Mesendoderm (in vitro differentiated cells): ENCODE results near the gene SLC22A3.
A peak's percentile ranks its signal among the peaks of the same experiment; 100 is the strongest.

Experiments
- DNase-seq: peaks from one replicate; pipeline ENCODE4 v3.0.0; 2013
- H2AK5ac ChIP-seq: 2 replicates; pipeline ENCODE4 v1.6.1; 2013; ENCODE audit warnings: low read length, inconsistent platforms
- H2BK120ac ChIP-seq: 2 replicates; pipeline ENCODE4 v1.6.1; 2013; ENCODE audit warnings: low read depth, mild to moderate bottlenecking, low read length, moderate library complexity, mixed read lengths
- H2BK15ac ChIP-seq: replicated peaks from 2 replicates; pipeline ENCODE4 v1.6.1; 2013; ENCODE audit warnings: low read depth, mild to moderate bottlenecking, moderate library complexity
- H2BK5ac ChIP-seq: 2 replicates; pipeline ENCODE4 v1.6.1; 2013; ENCODE audit warnings: low read length, inconsistent platforms
- H3K18ac ChIP-seq: 2 replicates; pipeline ENCODE4 v1.6.1; 2013; ENCODE audit warnings: mild to moderate bottlenecking, low read length, mixed read lengths
- H3K23ac ChIP-seq: one replicate; pipeline ENCODE4 v1.6.1; 2013; ENCODE audit warnings: low read length
- H3K27ac ChIP-seq: 2 replicates; pipeline ENCODE4 v1.5.1; 2013; ENCODE audit warnings: low read depth, mild to moderate bottlenecking, inconsistent platforms, low read length, moderate library complexity
- H3K27me3 ChIP-seq: 2 replicates; pipeline ENCODE4 v1.6.1; 2013; ENCODE audit warnings: low read length, control low read depth, mild to moderate bottlenecking, inconsistent platforms; ENCODE audit not compliant: insufficient read depth, poor library complexity
- H3K36me3 ChIP-seq: 2 replicates; pipeline ENCODE4 v1.6.1; 2013; ENCODE audit warnings: low read length, inconsistent platforms; ENCODE audit not compliant: control insufficient read depth, insufficient read depth
- H3K4ac ChIP-seq: one replicate; pipeline ENCODE4 v1.6.1; 2013; ENCODE audit warnings: low read depth, mild to moderate bottlenecking, low read length, moderate library complexity
- H3K4me1 ChIP-seq: 2 replicates; pipeline ENCODE4 v1.6.1; 2013; ENCODE audit warnings: low read depth, low read length, inconsistent platforms; ENCODE audit not compliant: control insufficient read depth
- H3K4me2 ChIP-seq: 2 replicates; pipeline ENCODE4 v1.6.1; 2013; ENCODE audit warnings: low read length
- H3K4me3 ChIP-seq: 2 replicates; pipeline ENCODE4 v1.5.1; 2013; ENCODE audit warnings: mild to moderate bottlenecking, low read length
- H3K56ac ChIP-seq: one replicate; pipeline ENCODE4 v1.6.1; 2013; ENCODE audit warnings: low read length
- H3K79me1 ChIP-seq: 2 replicates; pipeline ENCODE4 v1.6.1; 2013; ENCODE audit warnings: low read length, inconsistent platforms
- H3K79me2 ChIP-seq: 2 replicates; pipeline ENCODE4 v1.6.1; 2013; ENCODE audit warnings: mild to moderate bottlenecking, low read length; ENCODE audit not compliant: control insufficient read depth, insufficient read depth
- H3K9ac ChIP-seq: 2 replicates; pipeline ENCODE4 v1.6.1; 2013; ENCODE audit warnings: low read length, inconsistent platforms
- H4K5ac ChIP-seq: one replicate; pipeline ENCODE4 v1.6.1; 2013; ENCODE audit warnings: low read length
- H4K8ac ChIP-seq: one replicate; pipeline ENCODE4 v1.6.1; 2013; ENCODE audit warnings: low read depth, mild to moderate bottlenecking, control low read depth, low read length, moderate library complexity
- WGBS: extraction: QIAGEN DNeasy Blood & Tissue Kit; methylation state at CpG from one replicate; pipeline ENCODE4 v1.1.7; 2013; ENCODE audit warnings: low lambda C conversion rate, missing lambda C conversion rate; ENCODE audit not compliant: insufficient coverage; ENCODE audit errors: extremely low coverage; 5-methylcytosine and 5-hydroxymethylcytosine counted together

Gene SLC22A3

DNA sequence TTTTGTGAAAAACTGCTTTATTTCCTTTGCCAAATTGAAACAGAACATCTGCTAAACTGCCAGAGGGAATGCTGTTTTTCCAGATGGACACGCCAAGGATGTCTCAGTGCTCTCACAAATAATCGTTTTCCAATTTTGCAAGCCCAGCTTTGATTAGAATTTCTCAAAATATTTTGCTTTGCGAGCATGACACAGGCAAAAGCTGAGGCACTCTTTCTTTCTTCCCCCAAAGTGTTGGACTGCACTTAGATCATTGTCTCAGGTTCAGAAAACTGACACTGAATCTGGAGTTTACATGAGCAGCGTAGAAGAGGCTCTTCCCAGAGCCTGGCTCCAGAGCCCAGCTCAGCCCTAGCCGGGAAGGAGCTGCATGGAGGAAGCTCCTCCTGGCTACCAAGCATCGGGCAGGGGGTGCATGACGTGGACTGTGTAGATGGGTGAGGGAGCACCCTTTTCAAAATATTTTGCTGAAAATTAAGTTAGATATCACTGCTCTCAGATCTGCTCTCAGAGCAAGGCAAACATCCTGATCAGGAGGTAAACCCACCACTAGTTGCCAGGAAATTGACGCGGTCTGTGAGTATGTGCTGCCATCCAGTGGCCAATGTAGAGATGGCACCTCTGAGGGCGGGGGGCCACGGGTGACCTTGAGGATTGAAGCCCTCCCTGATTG is 107.5 kb downstream of the SLC22A3 start:
- Histone ChIP-seq H3K9ac (peak overlapping the region; percentile 29), H3K27ac (no peak overlapping the region), H3K23ac (no peak overlapping the region), H4K5ac (no peak overlapping the region), H2AK5ac (no peak overlapping the region), H2BK15ac (no peak overlapping the region), H3K79me1 (no peaks in the 10 kb centered on the region), H3K36me3 (no peaks in the 10 kb centered on the region), H3K4me2 (no peak overlapping the region), H3K56ac (peak overlapping the region; percentile 57), H2BK120ac (no peak overlapping the region), H3K4ac (no peak overlapping the region), H3K18ac (no peak overlapping the region), H3K27me3 (no peaks in the 10 kb centered on the region), H3K4me1 (no peaks in the 10 kb centered on the region), H4K8ac (no peak overlapping the region), H3K79me2 (no peaks in the 10 kb centered on the region), H2BK5ac (no peak overlapping the region), H3K4me3 (no peak overlapping the region)
- no CpG with 5 or more reads among the region's 11 CpGs for WGBS
- peak; percentile 74 for DNase-seq

- Histone ChIP-seq H3K4me2 (no peak overlapping the region), H3K18ac (no peak overlapping the region), H2BK5ac (no peak overlapping the region), H3K56ac (no peak overlapping the region), H3K4ac (no peak overlapping the region), H4K8ac (no peak overlapping the region), H2BK15ac (no peak overlapping the region), H3K27me3 (no peaks in the 10 kb centered on the region), H3K36me3 (no peaks in the 10 kb centered on the region), H3K79me1 (no peaks in the 10 kb centered on the region), H3K27ac (no peak overlapping the region), H3K79me2 (no peaks in the 10 kb centered on the region), H4K5ac (no peak overlapping the region), H3K23ac (no peak overlapping the region), H3K4me1 (no peaks in the 10 kb centered on the region), H3K4me3 (no peak overlapping the region), H2AK5ac (no peak overlapping the region), H3K9ac (no peak overlapping the region), H2BK120ac (no peak overlapping the region)
- WGBS, result no CpG with 5 or more reads among the region's 3 CpGs
- DNase-seq, result no peak
Observed at GRCh38 chr6:160456214-160456546, 108.0 kb downstream of the SLC22A3 start.

- WGBS, result no CpG with 5 or more reads among the region's 4 CpGs
Observed at GRCh38 chr6:160457823-160458222, 109.6 kb downstream of the SLC22A3 start.

DNA sequence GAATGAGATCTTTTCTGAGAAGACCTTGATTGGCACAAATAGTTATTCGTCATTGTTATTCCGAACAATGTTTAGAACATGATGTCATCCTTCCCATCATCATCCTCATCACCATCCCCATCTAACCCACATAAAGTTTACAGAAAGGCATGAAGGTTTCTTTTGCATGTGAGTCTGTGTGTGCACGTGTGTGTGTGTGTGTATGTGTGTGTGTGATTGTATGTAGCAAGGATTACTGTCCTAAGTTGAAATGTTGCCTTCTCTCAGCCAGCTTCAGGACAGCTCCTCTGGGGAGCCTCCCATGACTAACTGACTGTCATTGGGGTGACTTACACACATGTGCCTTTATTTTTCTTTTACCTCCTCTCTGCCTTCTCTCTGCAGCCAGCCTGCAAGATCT is 113.5 kb downstream of the SLC22A3 start:
- H3K4me1 ChIP-seq, result no peaks in the 10 kb centered on the region
- no peak overlapping the region for H2BK5ac ChIP-seq
- no peaks in the 10 kb centered on the region for H3K79me2 ChIP-seq
- H3K27me3 ChIP-seq, result no peaks in the 10 kb centered on the region
- H3K18ac ChIP-seq, result no peak overlapping the region
- no peak overlapping the region for H2AK5ac ChIP-seq
- no peak overlapping the region for H2BK120ac ChIP-seq
- DNase-seq, result no peak
- H3K23ac ChIP-seq, result no peak overlapping the region
- no peak overlapping the region for H3K4me2 ChIP-seq
- no peak overlapping the region for H3K27ac ChIP-seq
- H4K5ac ChIP-seq, result no peak overlapping the region
- no peaks in the 10 kb centered on the region for H3K36me3 ChIP-seq
- whole genome bisulfite sequencing, result no CpG with 5 or more reads among the region's 3 CpGs
- no peaks in the 10 kb centered on the region for H3K79me1 ChIP-seq
- no peak overlapping the region for H4K8ac ChIP-seq
- H2BK15ac ChIP-seq, result no peak overlapping the region
- H3K4ac ChIP-seq, result no peak overlapping the region
- H3K4me3 ChIP-seq, result no peak overlapping the region
- no peak overlapping the region for H3K9ac ChIP-seq
- H3K56ac ChIP-seq, result no peak overlapping the region

More at GRCh38 chr6:160457823-160458222, 109.6 kb downstream of the SLC22A3 start:
- DNase-seq, result no peak
- Histone ChIP-seq H3K4me3 (no peak overlapping the region), H3K9ac (no peak overlapping the region), H3K36me3 (no peaks in the 10 kb centered on the region), H2BK15ac (no peak overlapping the region), H3K4ac (no peak overlapping the region), H2BK120ac (no peak overlapping the region), H3K56ac (no peak overlapping the region), H4K8ac (no peak overlapping the region), H3K79me1 (no peaks in the 10 kb centered on the region), H3K27me3 (no peaks in the 10 kb centered on the region), H2BK5ac (no peak overlapping the region), H2AK5ac (no peak overlapping the region), H3K79me2 (no peaks in the 10 kb centered on the region), H4K5ac (no peak overlapping the region), H3K23ac (no peak overlapping the region), H3K27ac (no peak overlapping the region), H3K4me1 (no peaks in the 10 kb centered on the region), H3K18ac (no peak overlapping the region), H3K4me2 (no peak overlapping the region)

DNA sequence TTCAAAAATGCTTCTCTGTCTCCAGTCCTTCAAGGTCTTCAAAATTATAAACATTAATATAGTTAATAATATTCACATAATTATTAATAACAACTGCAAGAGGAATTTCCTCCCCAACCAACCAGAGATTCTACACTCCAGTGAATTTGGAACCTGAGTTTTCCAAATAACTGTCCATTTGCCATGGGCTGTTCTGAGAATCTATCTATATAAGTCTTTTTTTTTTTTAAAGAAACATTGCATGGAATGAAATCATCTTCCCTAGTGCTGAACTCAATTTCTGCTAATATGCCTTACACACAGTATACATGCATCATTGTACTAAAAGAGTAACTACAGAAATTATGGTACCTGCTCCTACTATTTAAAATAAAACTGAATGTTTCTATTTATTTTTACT is 113.9 kb downstream of the SLC22A3 start:
- no peak overlapping the region for H3K4me2 ChIP-seq
- H2BK5ac ChIP-seq, result no peak overlapping the region
- H3K27me3 ChIP-seq, result no peaks in the 10 kb centered on the region
- H3K23ac ChIP-seq, result no peak overlapping the region
- no peak overlapping the region for H3K4ac ChIP-seq
- H3K56ac ChIP-seq, result no peak overlapping the region
- H2BK15ac ChIP-seq, result no peak overlapping the region
- H2BK120ac ChIP-seq, result no peak overlapping the region
- no peaks in the 10 kb centered on the region for H3K36me3 ChIP-seq
- no peak overlapping the region for H4K5ac ChIP-seq
- H3K79me1 ChIP-seq, result no peaks in the 10 kb centered on the region
- no peak overlapping the region for H3K27ac ChIP-seq
- H4K8ac ChIP-seq, result no peak overlapping the region
- H2AK5ac ChIP-seq, result no peak overlapping the region
- no peak overlapping the region for H3K4me3 ChIP-seq
- no peak overlapping the region for H3K18ac ChIP-seq
- no peaks in the 10 kb centered on the region for H3K79me2 ChIP-seq
- no peak overlapping the region for H3K9ac ChIP-seq
- DNase-seq, result no peak
- no peaks in the 10 kb centered on the region for H3K4me1 ChIP-seq

DNA sequence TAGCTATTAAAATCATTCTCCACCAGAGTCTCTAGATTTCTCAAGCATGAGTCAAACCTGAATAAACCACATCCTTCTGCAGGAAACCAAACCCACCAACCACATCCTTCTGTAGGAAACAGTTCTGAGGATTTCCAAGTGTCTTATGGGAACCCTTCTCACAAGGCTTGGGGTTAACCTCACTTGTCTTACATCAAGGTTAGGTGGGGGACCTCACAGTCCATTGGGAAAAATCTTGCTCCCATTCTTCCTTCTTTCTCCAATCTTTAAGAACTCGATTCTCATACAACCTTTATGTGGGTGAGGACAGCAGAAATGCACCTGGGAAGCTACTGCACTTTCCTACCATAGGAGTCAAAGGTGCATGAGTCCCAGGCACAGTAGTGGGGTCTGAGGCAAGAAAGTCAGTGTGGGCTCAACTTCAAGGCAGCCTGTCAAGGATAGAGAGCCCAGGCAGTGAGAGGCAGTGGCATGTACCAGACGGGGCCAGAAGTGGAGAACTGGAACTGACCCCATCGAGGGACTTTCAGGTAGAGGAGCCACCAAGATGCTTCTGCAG is 114.5 kb downstream of the SLC22A3 start:
- Histone ChIP-seq H3K79me1 (no peaks in the 10 kb centered on the region), H3K79me2 (no peaks in the 10 kb centered on the region), H3K56ac (no peak overlapping the region), H2AK5ac (no peak overlapping the region), H3K27ac (no peak overlapping the region), H4K5ac (no peak overlapping the region), H3K9ac (no peak overlapping the region), H3K4me3 (no peak overlapping the region), H3K4ac (no peak overlapping the region), H2BK120ac (no peak overlapping the region), H4K8ac (no peak overlapping the region), H3K36me3 (no peaks in the 10 kb centered on the region), H3K27me3 (no peaks in the 10 kb centered on the region), H3K18ac (no peak overlapping the region), H3K23ac (no peak overlapping the region), H2BK15ac (no peak overlapping the region), H3K4me1 (no peaks in the 10 kb centered on the region), H3K4me2 (no peak overlapping the region), H2BK5ac (no peak overlapping the region)
- DNase-seq, result no peak
- no CpG with 5 or more reads among the region's 3 CpGs for WGBS
